ENCODE measurements around the gene DOCK6.

- no peak for TF ChIP-seq CTCF (IDR thresholded peaks at IDR 0.05; ENCODE audit: poor library complexity)
- no peak for TF ChIP-seq EZH2 (IDR thresholded peaks at IDR 0.05; ENCODE audit: borderline replicate concordance)
These were observed 68.2 kb downstream of the DOCK6 start for GRCh38 chr19:11194173-11194572.

Data from hepatocyte (in vitro differentiated cells).